ENCODE measurements around the gene FHDC1.

DNA sequence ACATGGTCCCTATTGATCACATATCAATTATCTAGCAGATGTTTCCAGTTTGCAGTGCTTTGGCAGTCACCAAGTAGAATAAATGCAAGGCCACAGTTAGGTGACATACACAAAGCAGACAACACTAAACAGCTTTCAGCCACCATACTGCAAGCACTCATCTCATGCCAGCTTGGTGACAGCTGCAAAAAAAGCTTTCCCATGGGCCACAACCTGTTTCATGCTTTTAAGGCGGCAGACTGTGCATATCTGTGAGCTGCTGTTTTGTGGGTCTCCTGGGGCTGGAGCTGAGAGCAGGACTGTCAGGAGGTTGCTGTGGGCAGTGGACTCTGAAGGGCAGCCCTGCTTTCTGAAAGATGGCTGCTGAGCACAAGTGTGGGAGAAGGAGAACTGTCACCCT, 82.6 kb downstream of the FHDC1 start:
- TF ChIP-seq, protein P1, sequence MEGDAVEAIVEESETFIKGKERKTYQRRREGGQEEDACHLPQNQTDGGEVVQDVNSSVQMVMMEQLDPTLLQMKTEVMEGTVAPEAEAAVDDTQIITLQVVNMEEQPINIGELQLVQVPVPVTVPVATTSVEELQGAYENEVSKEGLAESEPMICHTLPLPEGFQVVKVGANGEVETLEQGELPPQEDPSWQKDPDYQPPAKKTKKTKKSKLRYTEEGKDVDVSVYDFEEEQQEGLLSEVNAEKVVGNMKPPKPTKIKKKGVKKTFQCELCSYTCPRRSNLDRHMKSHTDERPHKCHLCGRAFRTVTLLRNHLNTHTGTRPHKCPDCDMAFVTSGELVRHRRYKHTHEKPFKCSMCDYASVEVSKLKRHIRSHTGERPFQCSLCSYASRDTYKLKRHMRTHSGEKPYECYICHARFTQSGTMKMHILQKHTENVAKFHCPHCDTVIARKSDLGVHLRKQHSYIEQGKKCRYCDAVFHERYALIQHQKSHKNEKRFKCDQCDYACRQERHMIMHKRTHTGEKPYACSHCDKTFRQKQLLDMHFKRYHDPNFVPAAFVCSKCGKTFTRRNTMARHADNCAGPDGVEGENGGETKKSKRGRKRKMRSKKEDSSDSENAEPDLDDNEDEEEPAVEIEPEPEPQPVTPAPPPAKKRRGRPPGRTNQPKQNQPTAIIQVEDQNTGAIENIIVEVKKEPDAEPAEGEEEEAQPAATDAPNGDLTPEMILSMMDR (IDR thresholded peaks at IDR 0.05), result no peak
- TF ChIP-seq POLR2A (IDR thresholded peaks at IDR 0.05) (no peak), EP300 (IDR thresholded peaks at IDR 0.05) (no peak), POLR2AphosphoS5 (IDR thresholded peaks at IDR 0.05) (no peak)
